Left lung (tissue), 10 donors: Measurements from ENCODE around the gene CDK8. TPM values are rescaled to one million over a fixed set of nuclear protein-coding genes. Genes with fewer than 3 reads are reported as not detected.

Experiments
- ATAC-seq: fragments of 200-7000 bp; cut with Tn5 transposase; one replicate; pipeline ENCODE4 v1.9.1; 2020; ENCODE audit warnings: moderate library complexity
- DNase-seq, 4 donors: peaks; one replicate each; pipeline ENCODE4 v3.0.0-alpha.2; 2013 to 2020
- H3K27ac ChIP-seq, 2 donors: fragments of 200-600 bp; sonication (generic) in 1 of 2; one replicate each; pipeline versions ENCODE4 v1.5.0 to v1.8.0; 2020 to 2021
- H3K27me3 ChIP-seq, 2 donors: fragments of 200-600 bp; sonication (generic) in 1 of 2; one replicate each; pipeline versions ENCODE4 v1.5.0 to v1.8.0; 2020 to 2021
- H3K36me3 ChIP-seq, 2 donors: fragments of 200-600 bp; sonication (generic) in 1 of 2; one replicate each; pipeline versions ENCODE4 v1.5.0 to v1.8.0; 2020 to 2021
- H3K4me1 ChIP-seq, 2 donors: fragments of 200-600 bp; one replicate each; pipeline ENCODE4 v1.8.0; 2021
- H3K4me3 ChIP-seq, 2 donors: fragments of 200-600 bp; sonication (generic) in 1 of 2; one replicate each; pipeline versions ENCODE4 v1.5.0 to v1.8.0; 2020 to 2021; ENCODE audit warnings: mild to moderate bottlenecking in 1 of 2
- H3K9me3 ChIP-seq, 2 donors: fragments of 200-600 bp; sonication (generic) in 1 of 2; one replicate each; pipeline versions ENCODE4 v1.5.0 to v1.8.0; 2020 to 2021
- CTCF ChIP-seq, 2 donors: fragments of 200-600 bp; sonication (generic) in 1 of 2; IDR thresholded peaks; one replicate each; pipeline versions ENCODE4 v1.5.0 to v1.8.0; 2021; ENCODE audit warnings: antibody characterized with exemption in 2 of 2
- intact Hi-C, 2 donors: fragments of 100-400 bp; cut with DNase I; formaldehyde crosslinking; loops; one replicate each; pipeline versions ENCODE4 v1.11.2 to v1.14.2; 2022
- polyA plus RNA-seq, 6 donors: library from polyadenylated mRNA; unstranded; fragments of 120-200 nt; gene quantifications; one replicate each; pipeline ENCODE4 v1.2.1, GENCODE V29; 2013; ENCODE audit not compliant: insufficient read length in 6 of 6
- total RNA-seq, 2 donors: library from RNA; stranded (reverse); fragmentation: NEBNext Ultra II Directional; extraction: Animal tissue kit (Norgen Biotek cat#: 25700); gene quantifications; one replicate each; pipeline ENCODE4 v1.2.1, GENCODE V29; 2021
- donor health status: DM: no; HTN: yes; CAD: no.
- donor health status: DM: no; HTN: no; CAD: no.

The CDK8 gene
- total and polyA plus RNA-seq, 8 donors: 10.1 to 21.7 (median 18.9) TPM

GRCh38 chr13:26342898-26343297 is 89.0 kb downstream of the CDK8 start:
- no peaks in the 10 kb centered on the region for H3K36me3 ChIP-seq
- DNase-seq: peak in 2 of 4 donors; percentile 65 to 69
- no peak for ATAC-seq
- no peaks in the 10 kb centered on the region for H3K9me3 ChIP-seq
- no peak overlapping the region for H3K4me3 ChIP-seq
- intact Hi-C loops: no loop called here
- H3K4me1 ChIP-seq: no peaks in the 10 kb centered on the region
- H3K27me3 ChIP-seq: no peaks in the 10 kb centered on the region
- no peak for TF ChIP-seq CTCF (IDR thresholded peaks at IDR 0.05)
- H3K27ac ChIP-seq: no peak overlapping the region

- Histone ChIP-seq H3K4me3 (no peak overlapping the region), H3K36me3 (no peaks in the 10 kb centered on the region), H3K27ac (no peak overlapping the region), H3K27me3 (no peaks in the 10 kb centered on the region), H3K4me1 (no peaks in the 10 kb centered on the region), H3K9me3 (no peaks in the 10 kb centered on the region)
- no peak for DNase-seq
- no peak for ATAC-seq
- no peak for TF ChIP-seq CTCF (IDR thresholded peaks at IDR 0.05)
- intact Hi-C loops: no loop called here
Measured at GRCh38 chr13:26343816-26344215, 89.9 kb downstream of the CDK8 start.

GRCh38 chr13:26344980-26345379 is 91.1 kb downstream of the CDK8 start:
- ATAC-seq (no peak), DNase-seq (no peak)
- no peak overlapping the region for H3K4me3 ChIP-seq
- intact Hi-C loops: no loop called here
- no peaks in the 10 kb centered on the region for H3K4me1 ChIP-seq
- no peaks in the 10 kb centered on the region for H3K9me3 ChIP-seq
- peaks cover 0 to 6% of the 10 kb centered on the region in 2 donors for H3K36me3 ChIP-seq
- no peaks in the 10 kb centered on the region for H3K27me3 ChIP-seq
- no peak for TF ChIP-seq CTCF (IDR thresholded peaks at IDR 0.05)
- no peak overlapping the region for H3K27ac ChIP-seq

GRCh38 chr13:26348966-26349365 is 95.0 kb downstream of the CDK8 start:
- Histone ChIP-seq H3K9me3 (no peaks in the 10 kb centered on the region), H3K4me3 (no peak overlapping the region), H3K27me3 (no peaks in the 10 kb centered on the region), H3K27ac (no peak overlapping the region), H3K4me1 (no peaks in the 10 kb centered on the region), H3K36me3 (peaks cover 0 to 12% of the 10 kb centered on the region in 2 donors)
- intact Hi-C loops: no loop called here
- no peak for TF ChIP-seq CTCF (IDR thresholded peaks at IDR 0.05)
- no peak for DNase-seq
- peak; percentile 74 for ATAC-seq

- H3K4me3 ChIP-seq: no peak overlapping the region
- DNase-seq: no peak
- no peak for TF ChIP-seq CTCF (IDR thresholded peaks at IDR 0.05)
- intact Hi-C loops: no loop called here
- H3K9me3 ChIP-seq: no peaks in the 10 kb centered on the region
- ATAC-seq: no peak
- H3K4me1 ChIP-seq: no peaks in the 10 kb centered on the region
- peaks cover 0 to 5% of the 10 kb centered on the region in 2 donors for H3K36me3 ChIP-seq
- no peak overlapping the region for H3K27ac ChIP-seq
- no peaks in the 10 kb centered on the region for H3K27me3 ChIP-seq
Measured at GRCh38 chr13:26362261-26362660, 108.3 kb downstream of the CDK8 start.
